Endothelial cell of umbilical vein (primary cell): ENCODE measurements around the gene CDC14B.

Experiments
- CTCF ChIP-seq, 2 donors: IDR thresholded peaks; 1 replicate in 1 of 2; 2 replicates in 1 of 2; pipeline ENCODE4 v1.5.1; 2011; ENCODE audit warnings: low read length in 2 of 2, mild to moderate bottlenecking in 2 of 2, moderate library complexity in 2 of 2, control low read depth in 1 of 2, inconsistent platforms in 1 of 2, low read depth in 1 of 2; ENCODE audit not compliant: insufficient read depth in 1 of 2; ENCODE audit errors: extremely low read depth in 1 of 2
- MAX ChIP-seq: IDR thresholded peaks from 2 replicates; pipeline ENCODE4 v1.6.1; 2011; ENCODE audit not compliant: insufficient read depth, insufficient read length
- MYC ChIP-seq: IDR thresholded peaks from one replicate; pipeline ENCODE4 v1.6.1; 2011; ENCODE audit warnings: mild to moderate bottlenecking, low read depth, low read length

DNA sequence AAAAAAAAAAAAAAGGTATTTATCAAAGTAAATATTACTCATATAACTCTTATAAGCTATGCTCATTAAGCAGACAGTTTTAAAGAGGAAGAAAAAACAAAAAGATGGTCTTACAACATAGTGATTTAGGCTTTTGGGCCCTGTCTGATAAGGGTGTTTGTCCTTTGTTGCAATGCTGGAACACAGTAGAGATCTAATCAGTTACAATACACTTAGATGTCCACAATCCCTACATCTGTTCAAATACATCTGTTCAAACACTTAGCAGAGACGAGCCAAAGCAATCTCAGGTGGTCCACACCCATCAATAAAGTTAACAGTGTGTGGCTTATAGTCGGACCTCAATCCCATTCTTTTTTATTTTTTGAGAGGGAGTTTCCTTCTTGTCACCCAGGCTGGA lies 24.5 kb upstream of the CDC14B start:
- no peak for TF ChIP-seq MAX
- TF ChIP-seq CTCF (IDR thresholded peaks at IDR 0.05; ENCODE audit: extremely low read depth in 1 of 2, insufficient read depth in 1 of 2, low read depth in 1 of 2, low read length in 2 of 2): no peak
- TF ChIP-seq MYC: no peak
